DMS53 treated with DMSO at 0.1 percent for 48 hours (cell line): Measurements from ENCODE around the gene NUMA1.

ENCODE experiments used
- DNase-seq: peaks from one replicate; lab custom pipeline; 2025; ENCODE audit not compliant: unreplicated experiment; lab: John Stamatoyannopoulos, UW

Gene NUMA1

GRCh38 chr11:72066855-72067254, 13.5 kb downstream of the NUMA1 start:
- no peak for DNase-seq

GRCh38 chr11:72061739-72062396, 18.5 kb downstream of the NUMA1 start:
- DNase-seq: no peak

GRCh38 chr11:72058416-72059034, 21.8 kb downstream of the NUMA1 start:
- DNase-seq: no peak

GRCh38 chr11:72048766-72049460, 31.4 kb downstream of the NUMA1 start:
- no peak for DNase-seq

- no peak for DNase-seq
These were observed 34.5 kb downstream of the NUMA1 start for GRCh38 chr11:72045849-72046248.

- peak; percentile 21 for DNase-seq
These were observed 38.1 kb downstream of the NUMA1 start for GRCh38 chr11:72042064-72042745.

- peak; percentile 80 for DNase-seq
These were observed 38.8 kb downstream of the NUMA1 start for GRCh38 chr11:72041364-72042063.

- DNase-seq: peak; percentile 97
These were observed 39.6 kb downstream of the NUMA1 start for GRCh38 chr11:72040491-72041363.

GRCh38 chr11:72039856-72040401, 40.4 kb downstream of the NUMA1 start:
- DNase-seq: no peak

GRCh38 chr11:72039031-72039855, 41.1 kb downstream of the NUMA1 start:
- no peak for DNase-seq

- DNase-seq: no peak
These were observed 41.9 kb downstream of the NUMA1 start for GRCh38 chr11:72038491-72038890.

- no peak for DNase-seq
These were observed 42.6 kb downstream of the NUMA1 start for GRCh38 chr11:72037554-72038311.

GRCh38 chr11:72036687-72037086, 43.7 kb downstream of the NUMA1 start:
- DNase-seq: no peak

- DNase-seq: no peak
These were observed 49.8 kb downstream of the NUMA1 start for GRCh38 chr11:72030472-72031045.

- no peak for DNase-seq
These were observed 54.3 kb downstream of the NUMA1 start for GRCh38 chr11:72026090-72026489.

- no peak for DNase-seq
These were observed 56.1 kb downstream of the NUMA1 start for GRCh38 chr11:72024069-72024754.

GRCh38 chr11:72023335-72023734, 57.0 kb downstream of the NUMA1 start:
- DNase-seq: no peak
